ENCODE results near the gene MAGEA1. TPM values are rescaled to one million over a fixed set of nuclear protein-coding genes. Genes with fewer than 3 reads are reported as not detected.

MAGEA1 gene
- total and polyA plus RNA-seq, 2 donors (not counting 1 experiment from before 2014, with no cell fraction given), result not detected

- H3K27me3 Mint-ChIP-seq, result peaks cover 30% of the 10 kb centered on the region
- intact Hi-C loops (cut with micrococcal nuclease), result no loop called here
- WGBS (ENCODE audit: insufficient coverage), result no CpG with 5 or more reads among the region's 1 CpG
These were observed 11.3 kb downstream of the MAGEA1 start for GRCh38 chrX:153190381-153190780.

GRCh38 chrX:153200462-153200861, 21.4 kb downstream of the MAGEA1 start:
- no peaks in the 10 kb centered on the region for H3K4me1 Mint-ChIP-seq
- no peak for DNase-seq
- H3K4me3 Mint-ChIP-seq, result no peak overlapping the region
- no peak for ATAC-seq (ENCODE audit: low read depth)
- CTCF ChIA-PET, result no interaction called here
- H3K9me3 ChIP-seq (ENCODE audit: control extremely low read depth in 1 of 3, control insufficient read depth in 2 of 3, insufficient read depth in 1 of 3, low read length in 2 of 3), result no peaks in the 10 kb centered on the region
- no peak overlapping the region for H3K27ac ChIP-seq (ENCODE audit: low read length in 2 of 2)
- peaks cover 0 to 5% (median 0%) of the 10 kb centered on the region in 4 experiments for H3K27me3 ChIP-seq (replicated peaks in 1 of 4; ENCODE audit: control extremely low read depth in 1 of 4, control insufficient read depth in 3 of 4, insufficient read depth in 4 of 4, low read length in 3 of 4)
- WGBS (ENCODE audit: insufficient coverage), result no CpG with 5 or more reads among the region's 2 CpGs
- intact Hi-C loops (cut with micrococcal nuclease), result no loop called here
- no peak for TF ChIP-seq EZH2 (IDR thresholded peaks at IDR 0.05; ENCODE audit: borderline replicate concordance, insufficient read depth, low read depth, low read length, poor library complexity, severe bottlenecking)
- no peak for TF ChIP-seq CTCF (IDR thresholded peaks at IDR 0.05)
- no peak overlapping the region for H3K4me2 ChIP-seq (replicated peaks; ENCODE audit: low read depth, low read length, poor library complexity, severe bottlenecking)
- H3K79me2 ChIP-seq (ENCODE audit: control insufficient read depth, insufficient read depth, low read length), result no peaks in the 10 kb centered on the region
- no peaks in the 10 kb centered on the region for H3K9me3 Mint-ChIP-seq (ENCODE audit: insufficient read depth)
- H3K4me1 ChIP-seq (ENCODE audit: control insufficient read depth in 2 of 2, insufficient read depth in 2 of 2, low read length in 2 of 2), result no peaks in the 10 kb centered on the region
- H3K27me3 Mint-ChIP-seq, result peaks cover 21% of the 10 kb centered on the region
- H3K36me3 ChIP-seq (replicated peaks in 1 of 2; ENCODE audit: control extremely low read depth in 1 of 2, control insufficient read depth in 1 of 2, extremely low read depth in 1 of 2, insufficient read depth in 2 of 2, low read length in 1 of 2), result no peaks in the 10 kb centered on the region
- H3K9ac ChIP-seq (ENCODE audit: low read length), result no peak overlapping the region
- no peak overlapping the region for H3K4me3 ChIP-seq (ENCODE audit: control extremely low read depth in 1 of 5, extremely low read depth in 1 of 5, insufficient read depth in 1 of 5, low read depth in 2 of 5, low read length in 4 of 5)
- H2AFZ ChIP-seq (ENCODE audit: insufficient read depth, low read depth, low read length, poor library complexity, severe bottlenecking), result no peak overlapping the region
- H3K27ac Mint-ChIP-seq, result no peak overlapping the region
- POLR2A ChIA-PET, result no interaction called here
- H4K20me1 ChIP-seq (ENCODE audit: control insufficient read depth, insufficient read depth, low read length, poor library complexity, severe bottlenecking), result no peaks in the 10 kb centered on the region

More at GRCh38 chrX:153190381-153190780, 11.3 kb downstream of the MAGEA1 start:
- DNase-seq (no peak), ATAC-seq (ENCODE audit: low read depth) (no peak)
- ChIA-PET POLR2A (no interaction called here), CTCF (no interaction called here)
- no peaks in the 10 kb centered on the region for H3K79me2 ChIP-seq (ENCODE audit: control insufficient read depth, insufficient read depth, low read length)
- no peaks in the 10 kb centered on the region for H4K20me1 ChIP-seq (ENCODE audit: control insufficient read depth, insufficient read depth, low read length, poor library complexity, severe bottlenecking)
- TF ChIP-seq EZH2 (IDR thresholded peaks at IDR 0.05; ENCODE audit: borderline replicate concordance, insufficient read depth, low read depth, low read length, poor library complexity, severe bottlenecking) (no peak), CTCF (IDR thresholded peaks at IDR 0.05) (no peak)
- Mint-ChIP-seq H3K27ac (no peak overlapping the region), H3K4me1 (no peaks in the 10 kb centered on the region), H3K4me3 (no peak overlapping the region), H3K9me3 (ENCODE audit: insufficient read depth) (no peaks in the 10 kb centered on the region)
- no peak overlapping the region for H3K9ac ChIP-seq (ENCODE audit: low read length)
- no peak overlapping the region for H3K27ac ChIP-seq (ENCODE audit: low read length in 2 of 2)
- no peaks in the 10 kb centered on the region for H3K36me3 ChIP-seq (replicated peaks in 1 of 2; ENCODE audit: control extremely low read depth in 1 of 2, control insufficient read depth in 1 of 2, extremely low read depth in 1 of 2, insufficient read depth in 2 of 2, low read length in 1 of 2)
- no peaks in the 10 kb centered on the region for H3K4me1 ChIP-seq (ENCODE audit: control insufficient read depth in 2 of 2, insufficient read depth in 2 of 2, low read length in 2 of 2)
- no peak overlapping the region for H3K4me3 ChIP-seq (ENCODE audit: control extremely low read depth in 1 of 5, extremely low read depth in 1 of 5, insufficient read depth in 1 of 5, low read depth in 2 of 5, low read length in 4 of 5)
- H3K4me2 ChIP-seq (replicated peaks; ENCODE audit: low read depth, low read length, poor library complexity, severe bottlenecking), result no peak overlapping the region
- H3K27me3 ChIP-seq (replicated peaks in 1 of 4; ENCODE audit: control extremely low read depth in 1 of 4, control insufficient read depth in 3 of 4, insufficient read depth in 4 of 4, low read length in 3 of 4), result no peaks in the 10 kb centered on the region
- H3K9me3 ChIP-seq (ENCODE audit: control extremely low read depth in 1 of 3, control insufficient read depth in 2 of 3, insufficient read depth in 1 of 3, low read length in 2 of 3), result no peaks in the 10 kb centered on the region
- H2AFZ ChIP-seq (ENCODE audit: insufficient read depth, low read depth, low read length, poor library complexity, severe bottlenecking), result no peak overlapping the region

Data from B cell (primary cell).